Body of pancreas (tissue), 4 donors: ENCODE data around the gene MIS12. TPM values are rescaled to one million over a fixed set of nuclear protein-coding genes. Genes with fewer than 3 reads are reported as not detected.

Experiments
- ATAC-seq: fragments of 150-250 bp; one replicate; pipeline ENCODE4 v1.9.1; 2016
- DNase-seq, 4 donors: peaks; one replicate each; pipeline ENCODE4 v3.0.0-alpha.2; 2019
- H3K27ac ChIP-seq, 4 donors: fragments of 200-600 bp; sonication (generic); 1 replicate in 3 of 4; 2 replicates in 1 of 4; pipeline versions ENCODE4 v1.5.1 to v1.6.1; 2016 to 2019; ENCODE audit warnings: mild to moderate bottlenecking in 1 of 4, mixed read lengths in 1 of 4, moderate library complexity in 1 of 4
- H3K27me3 ChIP-seq, 2 donors: fragments of 200-600 bp; sonication (generic); one replicate each; pipeline ENCODE4 v1.6.0; 2016; ENCODE audit warnings: mild to moderate bottlenecking in 1 of 2
- H3K36me3 ChIP-seq, 2 donors: fragments of 200-600 bp; sonication (generic); replicated peaks in 1 of 2; 2 replicates each; pipeline ENCODE4 v1.5.1; 2016; ENCODE audit warnings: low read depth in 2 of 2; ENCODE audit not compliant: insufficient read depth in 1 of 2
- H3K4me1 ChIP-seq: fragments of 200-600 bp; sonication (generic); one replicate; pipeline ENCODE4 v1.6.0; 2016
- H3K4me3 ChIP-seq, 2 donors: fragments of 200-600 bp; sonication (generic); 1 replicate in 1 of 2; 2 replicates in 1 of 2; pipeline ENCODE4 v1.5.1; 2016 to 2019
- H3K9me3 ChIP-seq, 3 donors: fragments of 200-600 bp; sonication (generic); 1 replicate in 2 of 3; 2 replicates in 1 of 3; pipeline ENCODE4 v1.5.1; 2016
- CTCF ChIP-seq, 7 experiments: fragments of 450-650 bp in 4 of 7; fragments of 200-600 bp in 3 of 7; sonication (generic) in 3 of 7; IDR thresholded peaks; one replicate each; pipeline ENCODE4 v1.5.1; 2016 to 2019; ENCODE audit warnings: antibody characterized with exemption in 7 of 7
- POLR2A ChIP-seq, 3 donors: fragments of 450-650 bp; IDR thresholded peaks; one replicate each; pipeline ENCODE4 v1.6.1; 2016; ENCODE audit warnings: antibody characterized with exemption in 3 of 3, mild to moderate bottlenecking in 2 of 3
- WGBS, 2 donors: methylation state at CpG; one replicate each; pipeline ENCODE4 v1.1.5; 2017; 5-methylcytosine and 5-hydroxymethylcytosine counted together
- intact Hi-C: fragments of 100-400 bp; cut with DNase I; formaldehyde crosslinking; loops from one replicate; pipeline ENCODE4 v1.15.1; 2023
- total RNA-seq, 2 donors: library from RNA; depleted of rRNA; stranded (reverse); fragments of >200 nt; gene quantifications; one replicate each; pipeline ENCODE4 v1.1.0, GENCODE V29; 2016

MIS12 gene
- total RNA-seq, 2 donors from 2014 or later, result 7.9 to 8.6 TPM

- Histone ChIP-seq H3K27ac (no peak overlapping the region), H3K9me3 (no peaks in the 10 kb centered on the region), H3K27me3 (no peaks in the 10 kb centered on the region), H3K4me1 (no peaks in the 10 kb centered on the region), H3K4me3 (no peak overlapping the region), H3K36me3 (no peaks in the 10 kb centered on the region)
- WGBS, 2 donors, result 72 to 78% methylated on average over 7 of the region's 7 CpGs
- DNase-seq, result no peak
- ATAC-seq, result no peak
- intact Hi-C loops, result no loop called here
- no peak for TF ChIP-seq POLR2A (IDR thresholded peaks at IDR 0.05)
- TF ChIP-seq CTCF (IDR thresholded peaks at IDR 0.05), result no peak
Observed at GRCh38 chr17:5540321-5540720, 54.0 kb downstream of the MIS12 start.

Other genes starting within 250 kb of the MIS12 start
- 10 to 100 TPM; 14.5 to 17.1 TPM for gene RABEP1, start 204.3 kb upstream of the MIS12 start, total RNA-seq
- 10 to 100 TPM; 35.9 to 54.5 TPM for gene NUP88, start 66.9 kb upstream of the MIS12 start, total RNA-seq
- 10 to 100 TPM; 28.0 to 35.3 TPM for gene RPAIN, start 66.4 kb upstream of the MIS12 start, total RNA-seq
- gene C1QBP, start 47.4 kb upstream of the MIS12 start, total RNA-seq, result 10 to 100 TPM; 46.5 to 62.3 TPM
- gene DHX33, start 17.6 kb upstream of the MIS12 start, total RNA-seq, result 10 to 100 TPM in 1 of 2 donors, 1 to 10 TPM in 1; 6.5 to 10.9 TPM
- gene DERL2, start 388 bp upstream of the MIS12 start, total RNA-seq, result 10 to 100 TPM; 25.4 to 42.5 TPM
- gene NLRP1, start 97.9 kb downstream of the MIS12 start, total RNA-seq, result 10 to 100 TPM in 1 of 2 donors, 1 to 10 TPM in 1; 8.9 to 14.3 TPM